CD4-positive, alpha-beta T cell treated with Interleukin-6 at 100 ng/mL for 8 hours (primary cell): ENCODE data around the gene SOD1.
"Not testable (repeated sequence)": the region's sequence is repeated elsewhere in the genome, so short reads cannot be mapped to it uniquely, and the experiment has no call there.

Experiments used
- DNase-seq: peaks from one replicate; pipeline ENCODE4 v3.0.0-alpha.2; 2020; ENCODE audit warnings: mixed read lengths, low spot score

Gene SOD1

GRCh38 chr21:31656199-31657095, 3.0 kb upstream of the SOD1 start:
- no peak for DNase-seq

GRCh38 chr21:31658053-31658452, 1.4 kb upstream of the SOD1 start:
- no peak for DNase-seq

DNA sequence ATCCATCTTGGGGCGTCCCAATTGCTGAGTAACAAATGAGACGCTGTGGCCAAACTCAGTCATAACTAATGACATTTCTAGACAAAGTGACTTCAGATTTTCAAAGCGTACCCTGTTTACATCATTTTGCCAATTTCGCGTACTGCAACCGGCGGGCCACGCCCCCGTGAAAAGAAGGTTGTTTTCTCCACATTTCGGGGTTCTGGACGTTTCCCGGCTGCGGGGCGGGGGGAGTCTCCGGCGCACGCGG, 282 bp upstream of the SOD1 start:
- no peak for DNase-seq

- no peak for DNase-seq
Observed at GRCh38 chr21:31660259-31660565, 719 bp downstream of the SOD1 start.

- DNase-seq, result no peak
Observed at GRCh38 chr21:31660591-31660990, 1.1 kb downstream of the SOD1 start.

DNA sequence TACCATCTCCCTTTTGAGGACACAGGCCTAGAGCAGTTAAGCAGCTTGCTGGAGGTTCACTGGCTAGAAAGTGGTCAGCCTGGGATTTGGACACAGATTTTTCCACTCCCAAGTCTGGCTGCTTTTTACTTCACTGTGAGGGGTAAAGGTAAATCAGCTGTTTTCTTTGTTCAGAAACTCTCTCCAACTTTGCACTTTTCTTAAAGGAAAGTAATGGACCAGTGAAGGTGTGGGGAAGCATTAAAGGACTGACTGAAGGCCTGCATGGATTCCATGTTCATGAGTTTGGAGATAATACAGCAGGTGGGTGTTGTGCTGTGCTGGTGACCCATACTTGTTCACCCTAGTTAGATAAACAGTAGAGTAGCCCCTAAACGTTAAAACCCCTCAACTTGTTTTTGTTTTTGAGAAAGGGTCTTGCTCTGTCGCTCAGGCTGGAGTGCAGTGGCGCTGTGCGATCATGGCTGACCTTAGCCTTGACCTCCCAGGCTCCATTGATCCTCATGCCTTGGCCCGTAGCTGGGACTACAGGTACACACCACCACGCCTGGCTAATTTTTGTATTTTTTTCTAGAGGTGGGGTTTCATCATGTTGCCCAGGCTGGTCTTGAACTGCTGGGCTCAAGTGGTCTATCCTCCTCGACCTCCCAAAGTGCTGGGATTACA, 4.2 kb downstream of the SOD1 start:
- no peak for DNase-seq

DNA sequence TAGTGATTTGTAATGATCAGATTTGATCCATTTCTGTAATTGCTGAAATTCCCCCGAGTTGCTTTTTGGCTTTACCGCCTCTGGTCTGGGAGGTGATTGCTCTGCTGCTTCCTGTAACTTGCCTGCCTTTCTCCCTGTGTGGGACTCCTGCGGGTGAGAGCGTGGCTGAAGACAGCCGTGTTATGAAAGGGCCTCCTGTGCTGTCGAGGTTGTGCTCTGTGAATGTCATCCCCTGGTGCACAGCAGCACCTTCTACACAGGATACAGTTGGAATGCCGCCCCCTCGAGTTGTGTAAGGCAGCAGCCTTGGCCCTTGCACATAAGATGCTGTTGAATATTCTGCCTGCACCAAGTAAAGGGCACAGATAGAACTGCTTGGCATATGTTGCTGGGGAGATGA, 5.9 kb downstream of the SOD1 start:
- DNase-seq, result peak; percentile 12

GRCh38 chr21:31665869-31666268, 6.4 kb downstream of the SOD1 start:
- DNase-seq, result not testable (repeated sequence)

GRCh38 chr21:31666445-31667010, 7.0 kb downstream of the SOD1 start:
- no peak for DNase-seq

GRCh38 chr21:31667132-31667531, 7.6 kb downstream of the SOD1 start:
- DNase-seq, result no peak

- no peak for DNase-seq
Observed at GRCh38 chr21:31667639-31668038, 8.1 kb downstream of the SOD1 start.

- DNase-seq, result no peak
Observed at GRCh38 chr21:31668651-31669491, 9.4 kb downstream of the SOD1 start.

GRCh38 chr21:31670070-31670469, 10.6 kb downstream of the SOD1 start:
- no peak for DNase-seq

DNA sequence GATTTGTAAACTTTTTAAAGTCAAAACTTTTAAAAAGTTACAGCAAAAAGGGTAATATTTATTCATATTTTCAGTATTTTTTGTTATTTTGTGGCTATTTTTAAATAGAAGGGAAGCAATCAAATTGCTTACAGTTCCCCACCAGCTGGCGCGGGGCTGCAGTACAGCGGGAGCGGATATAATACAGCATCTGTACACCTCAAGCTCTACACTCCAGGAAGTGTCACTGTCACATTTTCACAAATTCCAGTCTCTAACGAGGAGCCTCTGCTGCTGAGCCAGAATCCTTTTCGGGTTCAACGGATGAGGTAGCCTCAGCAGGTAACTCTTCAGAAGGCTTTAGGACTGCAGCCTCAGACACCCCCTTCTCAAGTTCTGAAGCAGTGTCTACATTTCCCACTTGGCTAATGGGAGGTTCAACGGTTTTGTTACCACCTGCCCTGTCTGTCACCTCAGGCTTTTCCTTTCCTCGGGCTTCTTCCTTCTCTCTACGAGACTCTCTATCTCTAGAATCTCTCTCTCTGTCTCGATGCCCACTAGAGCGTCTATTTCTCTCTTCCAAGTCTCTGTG, 11.7 kb downstream of the SOD1 start:
- DNase-seq, result no peak

DNA sequence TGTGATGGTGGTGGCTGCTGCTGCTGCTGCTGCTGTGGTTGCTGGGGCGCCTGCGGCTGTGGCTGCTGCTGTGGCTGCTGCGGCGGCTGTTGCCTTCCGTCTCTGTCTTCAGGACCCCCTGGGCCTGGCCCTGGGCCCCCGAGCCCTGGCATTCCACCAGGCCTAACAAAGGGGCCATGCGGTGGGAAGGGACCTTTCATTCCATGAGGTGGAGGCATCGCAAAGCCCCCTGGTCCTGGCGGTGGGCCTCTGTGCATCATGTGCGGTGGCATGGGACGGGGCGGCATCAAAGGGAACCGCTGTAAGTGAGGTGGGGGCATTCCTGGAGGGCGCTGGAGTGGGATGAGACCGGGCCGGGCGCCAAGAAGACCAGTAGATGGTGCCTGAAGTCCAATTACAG, 12.4 kb downstream of the SOD1 start:
- no peak for DNase-seq

- no peak for DNase-seq
Observed at GRCh38 chr21:31673321-31673912, 13.9 kb downstream of the SOD1 start.

- no peak for DNase-seq
Observed at GRCh38 chr21:31675318-31675717, 15.8 kb downstream of the SOD1 start.

- no peak for DNase-seq
Observed at GRCh38 chr21:31675960-31676359, 16.5 kb downstream of the SOD1 start.

DNA sequence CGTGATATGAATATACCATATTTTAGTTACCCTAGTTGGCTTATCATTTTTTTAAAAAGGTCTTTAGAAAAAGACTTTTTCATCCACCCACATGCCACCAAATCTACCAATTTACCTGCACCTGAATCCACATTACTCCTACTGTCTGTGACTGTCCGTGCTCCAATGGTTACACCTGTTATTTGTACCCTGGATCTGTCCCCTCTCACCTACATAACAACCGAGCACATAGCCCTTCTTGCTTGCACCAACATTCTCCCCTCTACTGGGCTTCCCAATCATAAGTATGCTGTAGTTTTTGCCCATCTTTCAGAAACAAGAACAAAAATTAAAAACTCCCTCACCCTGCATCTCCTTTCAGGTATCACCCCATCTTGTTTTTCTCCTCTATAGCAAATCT, 17.6 kb downstream of the SOD1 start:
- no peak for DNase-seq

DNA sequence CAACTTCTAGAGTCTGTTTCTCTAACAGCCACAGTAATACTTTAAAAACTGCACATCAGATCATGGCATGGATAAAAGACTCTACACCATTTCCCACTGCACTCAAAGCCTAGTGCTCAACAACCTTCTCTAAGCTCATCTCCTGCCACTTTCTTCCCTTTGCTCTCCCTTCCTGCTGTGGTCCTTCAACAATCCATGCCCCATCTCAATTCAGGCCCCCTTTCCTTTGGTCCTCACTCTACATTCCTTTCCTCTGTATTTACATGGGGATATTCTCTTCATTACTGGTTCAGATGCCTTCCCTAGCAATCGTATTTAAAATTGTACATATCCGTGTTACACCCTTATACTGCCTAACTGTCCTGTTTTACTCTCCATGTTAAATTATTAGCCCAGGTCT, 19.0 kb downstream of the SOD1 start:
- no peak for DNase-seq

DNA sequence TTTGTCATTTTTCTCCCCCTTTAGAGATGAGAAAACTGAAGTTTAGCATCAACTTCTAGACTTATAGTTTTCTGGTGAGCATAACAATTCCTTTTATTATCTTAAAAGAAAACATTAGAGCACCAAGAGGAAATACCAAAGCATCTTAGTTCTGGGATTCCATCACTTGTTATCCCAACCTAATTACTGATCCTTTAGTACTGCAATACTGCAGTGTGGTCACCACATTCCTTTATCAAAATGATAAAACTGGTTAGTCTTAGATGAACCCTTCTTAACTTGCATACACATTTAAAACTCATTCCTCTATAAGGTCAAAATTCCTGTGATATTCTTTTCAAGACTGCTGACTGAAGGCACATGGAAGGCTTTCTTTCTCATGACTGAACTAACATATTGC, 23.1 kb downstream of the SOD1 start:
- DNase-seq, result no peak

DNA sequence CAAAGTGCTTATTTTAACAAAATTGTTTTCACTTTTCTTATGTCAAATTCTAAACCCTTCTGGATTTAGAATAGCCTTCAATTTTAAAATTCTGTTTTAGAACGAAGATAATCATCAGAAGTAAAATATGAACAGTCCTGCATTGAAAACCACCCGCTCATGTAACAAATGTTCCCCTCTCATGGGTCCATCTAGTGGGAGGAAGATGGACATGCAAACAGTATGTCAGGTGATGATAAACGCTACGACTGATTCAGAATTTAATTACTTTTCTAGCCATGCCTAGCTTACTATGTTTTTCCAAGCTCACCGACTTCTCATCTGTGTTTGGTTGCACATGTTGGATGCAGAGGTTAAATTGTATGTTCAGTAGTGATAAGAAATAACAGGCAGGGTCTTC, 23.5 kb downstream of the SOD1 start:
- no peak for DNase-seq
